WERI-Rb-1 (cell line): ENCODE results near the gene N4BP2L1.
A peak's percentile ranks its signal among the peaks of the same experiment; 100 is the strongest.

Source experiments
- DNase-seq: peaks from one replicate; pipeline ENCODE4 v3.0.0-alpha.2; 2020
- H3K27ac ChIP-seq: fragments of 250-450 bp; sonication (Bioruptor Pico); 2 replicates; pipeline ENCODE4 v1.5.1; 2020; ENCODE audit warnings: mild to moderate bottlenecking, moderate library complexity
- H3K27me3 ChIP-seq: fragments of 250-450 bp; sonication (Bioruptor Pico); 2 replicates; pipeline ENCODE4 v1.5.1; 2021; ENCODE audit warnings: mild to moderate bottlenecking, low read depth, moderate library complexity; ENCODE audit not compliant: insufficient read depth, severe bottlenecking
- H3K36me3 ChIP-seq: fragments of 250-450 bp; sonication (Bioruptor Pico); 2 replicates; pipeline ENCODE4 v1.5.1; 2020; ENCODE audit warnings: mild to moderate bottlenecking, moderate library complexity
- H3K4me3 ChIP-seq: 2 replicates; pipeline ENCODE4 v1.5.1; 2011; ENCODE audit warnings: low read depth, mild to moderate bottlenecking, control low read depth, low read length
- H3K9me3 ChIP-seq: fragments of 250-450 bp; sonication (Bioruptor Pico); 2 replicates; pipeline ENCODE4 v1.5.1; 2021; ENCODE audit warnings: mild to moderate bottlenecking, moderate library complexity; ENCODE audit not compliant: severe bottlenecking
- TF ChIP-seq, protein P1 (sequence below): IDR thresholded peaks from 2 replicates; pipeline ENCODE4 v1.5.1; 2011; ENCODE audit warnings: low read depth, mild to moderate bottlenecking, control low read depth, inconsistent platforms, low read length

The N4BP2L1 gene

DNA sequence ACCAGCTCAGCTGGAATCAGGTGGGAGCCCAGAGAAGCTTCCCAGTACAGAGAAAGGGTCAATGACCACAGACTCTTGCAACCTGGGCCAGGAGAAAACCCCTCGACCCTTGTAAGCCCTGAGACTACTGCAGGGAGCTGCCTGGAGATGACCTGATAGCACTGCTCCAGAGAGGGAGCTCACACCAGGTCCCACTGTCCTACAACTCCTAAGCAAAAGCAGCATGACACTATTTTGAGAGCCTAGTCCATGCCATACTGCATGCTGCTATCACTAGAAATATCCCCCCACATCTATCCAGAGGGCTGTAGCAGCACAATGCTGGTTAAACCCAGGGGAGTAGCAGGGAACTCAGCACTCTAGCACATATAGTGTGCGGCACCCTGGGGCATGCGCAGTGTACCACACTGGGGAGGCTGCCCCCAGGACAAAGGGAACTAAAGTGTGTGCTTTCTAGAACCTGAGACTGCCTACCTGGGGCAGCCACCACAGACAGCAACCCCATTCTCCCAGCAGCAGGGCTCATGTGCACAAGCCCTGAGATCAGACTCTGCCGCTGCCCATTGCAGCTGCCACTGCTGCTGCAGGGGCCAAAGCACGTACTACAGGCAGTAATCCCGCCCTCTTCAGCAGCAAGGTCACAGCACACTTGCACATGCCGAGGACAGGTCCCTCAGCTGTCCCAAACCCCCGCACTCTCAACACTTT is 27.1 kb upstream of the N4BP2L1 start:
- TF ChIP-seq, protein P1, sequence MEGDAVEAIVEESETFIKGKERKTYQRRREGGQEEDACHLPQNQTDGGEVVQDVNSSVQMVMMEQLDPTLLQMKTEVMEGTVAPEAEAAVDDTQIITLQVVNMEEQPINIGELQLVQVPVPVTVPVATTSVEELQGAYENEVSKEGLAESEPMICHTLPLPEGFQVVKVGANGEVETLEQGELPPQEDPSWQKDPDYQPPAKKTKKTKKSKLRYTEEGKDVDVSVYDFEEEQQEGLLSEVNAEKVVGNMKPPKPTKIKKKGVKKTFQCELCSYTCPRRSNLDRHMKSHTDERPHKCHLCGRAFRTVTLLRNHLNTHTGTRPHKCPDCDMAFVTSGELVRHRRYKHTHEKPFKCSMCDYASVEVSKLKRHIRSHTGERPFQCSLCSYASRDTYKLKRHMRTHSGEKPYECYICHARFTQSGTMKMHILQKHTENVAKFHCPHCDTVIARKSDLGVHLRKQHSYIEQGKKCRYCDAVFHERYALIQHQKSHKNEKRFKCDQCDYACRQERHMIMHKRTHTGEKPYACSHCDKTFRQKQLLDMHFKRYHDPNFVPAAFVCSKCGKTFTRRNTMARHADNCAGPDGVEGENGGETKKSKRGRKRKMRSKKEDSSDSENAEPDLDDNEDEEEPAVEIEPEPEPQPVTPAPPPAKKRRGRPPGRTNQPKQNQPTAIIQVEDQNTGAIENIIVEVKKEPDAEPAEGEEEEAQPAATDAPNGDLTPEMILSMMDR = no peak
- Histone ChIP-seq H3K27me3 (no peaks in the 10 kb centered on the region), H3K36me3 (no peaks in the 10 kb centered on the region), H3K4me3 (no peak overlapping the region), H3K9me3 (peaks cover 7% of the 10 kb centered on the region), H3K27ac (no peak overlapping the region)
- DNase-seq = no peak

DNA sequence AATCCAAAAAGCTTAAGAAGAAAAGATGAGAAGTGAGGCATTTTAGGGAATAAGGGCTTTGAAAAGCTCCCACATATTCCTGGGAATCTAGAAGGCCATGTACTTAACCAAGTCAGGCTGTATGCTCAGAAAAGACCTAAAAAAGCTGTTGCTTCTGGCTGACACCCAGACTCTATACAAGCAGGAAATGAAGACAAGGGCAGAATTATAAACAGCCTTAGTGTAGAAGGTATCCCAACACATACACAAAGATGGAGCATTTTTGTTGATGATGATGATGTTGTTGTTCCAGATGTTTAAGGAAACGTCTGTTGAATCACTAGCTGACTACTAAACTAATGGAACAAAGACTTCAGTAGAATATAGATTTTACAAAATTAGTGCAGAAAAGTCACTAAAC is 26.1 kb upstream of the N4BP2L1 start:
- no peak for DNase-seq
- Histone ChIP-seq H3K4me3 (no peak overlapping the region), H3K27me3 (no peaks in the 10 kb centered on the region), H3K9me3 (peaks cover 7% of the 10 kb centered on the region), H3K27ac (no peak overlapping the region), H3K36me3 (no peaks in the 10 kb centered on the region)
- TF ChIP-seq, protein P1 = no peak

DNA sequence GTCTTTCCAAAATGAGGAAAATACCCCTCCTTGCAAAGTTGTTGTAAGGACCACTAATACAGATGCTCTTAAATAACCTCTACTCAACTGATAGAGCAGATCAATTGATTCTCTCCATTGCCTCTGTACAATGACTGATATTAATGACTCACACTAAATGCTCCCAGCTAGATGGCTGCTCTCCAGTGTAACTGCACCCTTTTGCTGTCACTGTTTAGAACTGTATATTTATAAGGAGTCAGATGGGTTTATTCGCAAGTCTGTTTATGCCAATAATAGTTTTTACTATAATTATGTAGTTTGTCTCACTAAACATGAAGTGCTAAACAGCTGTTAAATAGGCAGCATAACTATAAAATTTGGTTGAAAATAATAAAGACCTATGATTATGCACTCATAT is 21.0 kb upstream of the N4BP2L1 start:
- no peak for DNase-seq
- TF ChIP-seq, protein P1 = no peak
- no peak overlapping the region for H3K27ac ChIP-seq

DNA sequence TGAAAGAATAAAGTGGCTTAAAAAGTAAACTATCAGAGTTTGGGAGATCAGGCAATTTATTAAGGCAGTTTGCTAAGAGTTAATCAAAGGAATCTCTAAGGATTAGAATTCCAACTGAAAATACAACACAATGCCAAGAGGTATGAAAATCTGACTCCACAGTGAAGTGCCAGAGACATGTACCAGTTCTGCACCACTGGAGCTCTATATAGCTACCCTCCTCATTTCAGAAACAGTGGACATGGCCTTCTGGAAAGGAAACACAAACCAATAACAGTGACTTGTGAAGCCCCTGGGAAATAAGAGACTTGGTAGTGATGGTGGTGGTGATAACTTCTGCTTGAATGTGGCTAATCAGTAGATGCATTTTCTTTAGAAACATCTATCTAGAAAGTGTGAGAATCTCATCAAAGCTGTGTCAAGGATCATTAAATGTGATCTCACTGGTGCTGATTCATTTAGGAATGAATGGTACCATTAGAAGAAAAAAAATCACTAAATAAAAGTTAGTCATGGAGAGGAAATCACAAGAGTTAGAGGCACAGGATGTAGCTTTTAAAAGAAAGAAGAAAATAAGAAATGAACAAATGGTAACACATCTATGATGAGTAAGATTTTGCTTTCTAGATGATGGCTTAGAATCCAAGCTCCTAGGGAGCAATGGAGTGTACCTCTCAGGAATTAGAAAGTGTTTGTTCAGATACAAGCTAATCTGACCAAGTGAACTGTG is 20.1 kb upstream of the N4BP2L1 start:
- no peaks in the 10 kb centered on the region for H3K27me3 ChIP-seq
- H3K36me3 ChIP-seq = no peaks in the 10 kb centered on the region
- no peaks in the 10 kb centered on the region for H3K9me3 ChIP-seq
- TF ChIP-seq, protein P1 = no peak
- H3K4me3 ChIP-seq = no peak overlapping the region
- DNase-seq = no peak
- H3K27ac ChIP-seq = peak overlapping the region; percentile 43

More for the DNA sequence above, 21.0 kb upstream of the N4BP2L1 start:
- Histone ChIP-seq H3K36me3 (no peaks in the 10 kb centered on the region), H3K9me3 (no peaks in the 10 kb centered on the region), H3K27me3 (no peaks in the 10 kb centered on the region), H3K4me3 (no peak overlapping the region)

DNA sequence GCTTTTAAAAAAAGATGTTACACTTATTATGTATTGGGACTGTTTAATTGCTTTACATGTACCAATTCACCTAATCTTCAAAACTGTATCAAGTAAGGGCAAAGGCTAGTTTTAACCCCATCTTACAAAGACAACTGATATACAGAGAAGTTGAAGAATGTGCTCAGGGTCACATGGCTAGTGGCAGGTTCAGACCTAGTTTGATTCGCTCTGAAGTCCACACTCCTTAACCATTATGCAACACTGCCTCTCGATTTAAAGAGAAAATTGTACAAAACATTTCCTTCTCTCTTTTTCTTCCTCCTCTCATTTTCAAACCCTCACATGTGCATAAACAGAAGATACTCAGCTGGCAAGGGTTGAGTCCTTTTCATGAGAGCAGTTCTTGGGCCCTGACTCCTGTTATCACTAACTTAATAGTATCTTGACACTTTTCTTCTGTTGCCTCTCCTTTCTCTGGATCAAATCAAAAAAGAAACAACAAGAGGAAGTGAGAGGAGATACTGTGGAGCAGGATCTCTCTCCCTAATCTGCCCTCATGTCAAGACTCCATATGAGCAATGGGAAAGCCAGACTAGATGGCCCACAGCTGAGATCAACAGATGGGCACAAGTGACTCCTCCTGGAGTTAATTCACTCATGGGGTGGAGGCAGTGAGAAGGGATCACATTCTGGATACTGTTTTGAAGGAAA is 19.0 kb upstream of the N4BP2L1 start:
- Histone ChIP-seq H3K4me3 (no peak overlapping the region), H3K36me3 (no peaks in the 10 kb centered on the region), H3K27me3 (no peaks in the 10 kb centered on the region), H3K27ac (peak overlapping the region; percentile 43), H3K9me3 (no peaks in the 10 kb centered on the region)
- TF ChIP-seq, protein P1 = no peak
- peak; percentile 53 for DNase-seq
